ENCODE results near the gene TIMM17A. TPM values are rescaled to one million over a fixed set of nuclear protein-coding genes. Genes with fewer than 3 reads are reported as not detected.
"Not testable (repeated sequence)": the region's sequence is repeated elsewhere in the genome, so short reads cannot be mapped to it uniquely, and the experiment has no call there.

TIMM17A gene
- total RNA-seq, 1 experiment from 2014 or later: 97.0 TPM

DNA sequence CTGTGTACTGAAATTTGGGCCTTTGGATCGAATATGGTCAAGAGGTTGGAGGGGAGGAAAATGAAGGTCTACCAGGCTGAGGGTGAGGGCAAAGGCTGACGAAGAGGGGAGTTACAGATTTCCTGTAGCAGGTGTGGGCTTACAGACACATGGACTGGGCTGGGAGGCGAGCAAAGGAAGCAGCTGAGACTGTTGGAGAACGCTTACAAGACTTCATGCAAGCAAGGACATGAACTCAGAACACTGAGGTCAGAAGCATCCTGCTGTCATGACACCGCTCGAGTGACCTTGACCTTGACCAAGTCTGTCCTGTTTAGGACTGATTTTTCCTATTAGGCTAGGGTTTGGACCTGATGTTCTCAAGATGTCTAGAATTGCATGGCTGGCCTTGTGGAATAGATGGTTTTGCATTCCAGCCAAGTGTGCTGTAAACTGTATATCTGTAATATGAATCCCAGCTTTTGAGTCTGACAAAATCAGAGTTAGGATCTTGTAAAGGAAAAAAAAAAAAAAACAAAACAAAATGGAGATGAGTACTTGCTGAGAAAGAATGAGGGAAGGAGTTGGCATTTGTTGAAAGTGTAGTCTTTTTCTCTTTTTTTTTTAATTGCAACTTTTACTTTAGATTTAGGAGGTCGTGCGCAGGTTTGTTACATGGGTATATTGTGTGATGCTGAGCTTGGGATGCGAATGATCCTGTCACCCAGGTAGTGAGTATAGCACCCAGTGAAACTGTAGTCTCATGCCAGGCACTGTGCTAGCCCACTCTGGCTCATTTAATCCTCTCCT is 60.9 kb downstream of the TIMM17A start:
- Histone ChIP-seq H3K36me3 (no peaks in the 10 kb centered on the region), H3K27me3 (no peaks in the 10 kb centered on the region), H3K9me3 (no peaks in the 10 kb centered on the region), H3K4me3 (no peak overlapping the region)
- no peak for DNase-seq

DNA sequence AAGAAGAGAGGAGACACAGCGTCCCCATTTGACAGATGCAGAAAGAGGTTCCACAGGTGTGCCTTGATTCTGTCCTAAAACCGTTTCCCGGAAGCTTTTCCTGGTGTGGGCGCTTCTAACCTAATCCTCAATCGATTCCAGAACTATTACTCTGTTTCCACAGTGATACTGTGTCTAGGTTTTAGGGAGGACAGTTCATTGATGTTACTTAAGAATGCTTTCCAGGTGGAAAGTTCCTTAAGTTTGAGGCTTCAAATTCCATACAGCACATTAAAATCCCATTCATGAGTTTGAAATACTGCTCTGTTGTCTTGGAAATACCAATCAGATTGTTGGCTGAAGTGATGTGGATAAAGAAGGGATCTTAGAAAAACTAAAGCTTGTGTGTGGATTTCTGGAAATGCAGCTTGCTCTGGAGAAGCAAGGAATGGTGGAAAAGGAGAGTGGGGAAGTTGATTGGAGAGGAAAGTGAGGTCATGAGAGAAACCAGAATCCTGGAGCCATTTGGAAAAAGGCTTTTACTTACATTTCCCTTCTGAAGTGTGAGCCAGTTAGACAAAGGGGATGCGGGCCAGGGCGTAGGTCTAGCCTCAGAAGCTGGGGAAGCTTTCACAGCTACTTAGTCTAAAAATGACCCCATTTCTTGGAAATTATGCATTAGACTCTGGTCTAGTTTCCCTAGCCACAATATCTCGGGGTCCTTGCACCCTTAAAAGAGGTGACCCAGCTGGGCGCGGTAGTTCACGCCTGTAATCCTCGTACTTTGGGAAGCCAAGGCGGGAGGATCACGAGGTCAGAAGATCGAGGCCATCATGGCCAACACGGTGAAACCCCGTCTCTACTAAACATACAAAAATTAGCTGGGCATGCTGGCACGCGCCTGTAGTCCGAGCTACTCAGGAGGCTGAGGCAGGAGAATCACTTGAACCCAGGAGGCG is 61.8 kb downstream of the TIMM17A start:
- DNase-seq: no peak
- Histone ChIP-seq H3K36me3 (no peaks in the 10 kb centered on the region), H3K9me3 (no peaks in the 10 kb centered on the region), H3K27me3 (no peaks in the 10 kb centered on the region), H3K4me3 (no peak overlapping the region)

DNA sequence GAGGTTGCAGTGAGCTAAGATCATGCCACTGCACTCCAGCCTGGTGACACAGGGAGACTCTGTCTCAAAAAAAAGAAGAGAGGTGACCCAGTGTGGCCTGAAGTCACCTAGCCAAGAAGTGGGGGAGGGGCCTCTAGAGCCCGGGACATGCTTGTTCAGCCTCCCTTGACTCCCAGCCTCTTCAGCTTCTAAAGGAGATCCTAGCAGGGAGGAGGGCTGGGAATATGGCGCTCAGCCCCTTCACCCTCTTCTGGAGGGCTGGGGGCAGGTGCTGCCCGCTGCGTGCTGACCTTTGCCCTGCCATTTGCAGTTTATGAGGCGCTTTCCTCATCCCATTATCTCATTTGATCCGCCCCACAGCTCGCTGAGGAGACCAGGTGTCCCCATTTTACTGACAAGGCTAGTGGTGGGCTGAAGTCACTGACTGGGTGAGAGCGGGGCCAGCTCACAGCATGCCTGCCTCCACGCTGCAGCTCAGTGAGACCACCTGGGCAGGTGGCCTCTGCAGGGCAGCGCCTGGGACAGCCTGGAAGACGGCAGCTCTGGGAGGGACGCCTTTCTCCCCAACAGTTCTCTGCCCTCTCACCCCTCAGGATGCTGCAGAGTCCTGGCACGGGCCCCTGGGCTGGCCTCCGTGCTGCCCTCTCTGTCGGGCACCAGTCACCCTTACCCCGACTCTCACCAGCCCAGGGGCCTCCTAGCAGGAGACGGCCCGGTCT is 62.6 kb downstream of the TIMM17A start:
- DNase-seq: no peak
- Histone ChIP-seq H3K27me3 (no peaks in the 10 kb centered on the region), H3K9me3 (no peaks in the 10 kb centered on the region), H3K36me3 (no peaks in the 10 kb centered on the region), H3K4me3 (no peak overlapping the region)

DNA sequence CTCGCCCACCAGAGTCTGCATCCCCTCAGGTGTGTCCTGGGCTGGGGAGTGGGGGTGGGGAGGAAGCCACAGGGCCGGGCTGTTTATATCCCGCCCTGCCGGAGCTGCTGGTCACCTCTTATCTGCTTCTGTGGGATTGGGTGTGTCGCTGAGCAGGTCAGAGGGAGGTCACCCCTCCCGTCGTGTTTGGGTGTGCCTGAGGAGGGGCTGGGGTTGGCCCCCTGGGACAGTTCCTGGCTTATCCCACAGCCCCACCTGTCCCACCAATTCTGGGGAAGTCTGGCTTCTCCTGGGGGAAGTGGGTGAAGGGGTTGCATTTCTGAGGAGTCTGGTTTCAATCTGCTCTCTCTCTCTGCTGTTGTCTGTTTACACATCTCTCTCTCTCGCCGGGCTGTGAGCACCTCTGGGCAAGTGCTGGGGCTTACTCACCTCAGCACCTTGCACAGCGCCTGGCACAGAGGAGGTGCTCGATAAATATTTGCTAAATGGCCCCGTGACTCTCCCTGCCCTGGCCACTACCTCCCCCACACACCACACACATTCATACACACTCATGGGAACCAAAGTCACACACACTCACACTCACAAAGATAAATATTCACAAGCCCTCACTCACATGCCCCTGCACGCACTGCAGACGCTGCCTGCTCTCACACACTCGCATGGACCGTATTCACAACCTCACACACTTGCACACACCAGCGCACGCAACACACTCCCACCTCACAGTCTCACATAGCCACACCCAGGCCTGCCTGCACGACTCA is 63.3 kb downstream of the TIMM17A start:
- Histone ChIP-seq H3K4me3 (no peak overlapping the region), H3K9me3 (no peaks in the 10 kb centered on the region), H3K36me3 (no peaks in the 10 kb centered on the region; the same call in 1 of the 2 replicates), H3K27me3 (no peaks in the 10 kb centered on the region)
- no peak for DNase-seq

DNA sequence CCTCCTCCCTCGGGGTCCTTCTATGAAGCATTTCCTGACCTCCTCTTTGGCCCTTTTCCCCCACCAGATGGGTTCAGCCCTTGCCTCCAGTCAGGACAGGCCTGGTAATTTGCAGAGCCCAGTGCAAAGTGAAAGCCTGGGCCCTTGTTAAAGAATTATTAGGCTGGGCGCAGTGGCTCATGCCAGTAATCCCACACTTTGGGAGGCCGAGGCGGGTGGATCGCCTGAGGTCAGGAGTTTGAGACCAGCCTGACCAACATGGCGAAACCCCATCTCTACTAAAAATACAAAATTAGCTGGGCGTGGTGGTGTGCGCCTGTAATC is 63.9 kb downstream of the TIMM17A start:
- H3K4me3 ChIP-seq, H3K27me3 ChIP-seq, H3K36me3 ChIP-seq, H3K9me3 ChIP-seq: not testable (repeated sequence)
- DNase-seq: peak; percentile 43

Other genes starting within 250 kb of the TIMM17A start
- gene IPO9, start 126.3 kb upstream of the TIMM17A start, total RNA-seq (2014; rRNA removed; shearing (Covaris generic); ENCODE audit: low replicate concordance): 23.8 and 32.1 TPM in 2 replicates
- 13.6 and 28.8 TPM in 2 replicates for gene SHISA4, start 66.6 kb upstream of the TIMM17A start, total RNA-seq (2014; rRNA removed; shearing (Covaris generic); ENCODE audit: low replicate concordance)
- 0.03 TPM in 1 of 2 replicates, not detected in the other for gene LMOD1, start 9.0 kb upstream of the TIMM17A start, total RNA-seq (2014; rRNA removed; shearing (Covaris generic); ENCODE audit: low replicate concordance)
- 112 and 135 TPM in 2 replicates for gene RNPEP, start 27.1 kb downstream of the TIMM17A start, total RNA-seq (2014; rRNA removed; shearing (Covaris generic); ENCODE audit: low replicate concordance)
- gene ELF3, start 55.1 kb downstream of the TIMM17A start, total RNA-seq (2014; rRNA removed; shearing (Covaris generic); ENCODE audit: low replicate concordance): not detected in 2 replicates
- gene GPR37L1, start 167.4 kb downstream of the TIMM17A start, total RNA-seq (2014; rRNA removed; shearing (Covaris generic); ENCODE audit: low replicate concordance): not detected in 2 replicates
- gene ARL8A, start 189.2 kb downstream of the TIMM17A start, total RNA-seq (2014; rRNA removed; shearing (Covaris generic); ENCODE audit: low replicate concordance): 21.3 and 35.5 TPM in 2 replicates
- gene PTPN7, start 205.1 kb downstream of the TIMM17A start, total RNA-seq (2014; rRNA removed; shearing (Covaris generic); ENCODE audit: low replicate concordance): not detected in 2 replicates
- gene LGR6, start 238.3 kb downstream of the TIMM17A start, total RNA-seq (2014; rRNA removed; shearing (Covaris generic); ENCODE audit: low replicate concordance): not detected in 2 replicates

All from MG63 (cell line).